GM19035 (cell line): ENCODE results near the gene PPP1R1A.

Experiments
- ATAC-seq: cut with Tn5 transposase; IDR thresholded peaks from one replicate; pipeline ENCODE4 v1.9.1; 2021; ENCODE audit not compliant: unreplicated experiment

The PPP1R1A gene

DNA sequence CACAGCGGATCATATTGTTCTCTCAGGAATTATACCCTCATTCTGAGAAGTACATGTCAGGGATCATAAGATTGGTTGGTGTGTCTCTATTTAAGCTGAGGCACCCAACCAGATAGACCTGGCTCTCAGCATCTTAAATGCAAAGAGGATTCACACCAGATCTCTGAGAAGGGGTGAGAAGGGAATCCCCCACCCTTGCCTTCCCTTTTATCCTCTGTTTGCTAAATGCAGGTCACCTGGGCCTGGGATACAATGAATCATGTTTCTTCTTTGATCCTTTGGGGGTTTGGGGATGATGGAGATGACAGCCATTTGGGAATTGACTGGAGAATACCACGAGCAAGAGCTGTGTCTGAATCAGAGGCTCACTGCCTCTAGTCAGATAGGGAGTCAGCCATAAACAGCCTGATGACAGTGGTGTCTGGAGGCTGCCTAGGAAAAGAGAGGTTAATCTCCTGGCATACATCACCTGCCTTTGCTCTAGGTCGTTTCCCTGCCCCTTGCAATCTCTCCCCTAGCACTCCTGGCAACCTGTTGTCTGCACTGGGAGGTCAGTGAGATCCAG lies 50.2 kb downstream of the PPP1R1A start:
- ATAC-seq, result no peak

DNA sequence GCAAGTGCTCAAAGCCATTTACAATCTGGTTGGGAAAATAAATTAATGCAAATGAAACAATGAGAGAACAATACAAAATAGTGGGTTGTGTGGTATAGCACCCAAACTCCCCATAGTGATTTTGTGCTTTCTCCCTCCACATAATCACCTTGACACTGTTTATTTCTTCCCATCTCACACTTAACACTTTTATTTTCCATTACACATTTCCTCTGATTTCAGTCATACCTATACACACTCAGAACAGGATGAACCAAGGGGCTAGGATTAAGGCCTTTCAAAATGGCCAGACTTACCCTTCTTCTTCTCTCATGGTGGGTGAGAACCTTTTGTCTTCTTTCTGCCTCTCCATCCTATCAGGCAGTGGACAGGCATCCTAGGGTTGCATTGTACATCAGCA lies 53.0 kb downstream of the PPP1R1A start:
- no peak for ATAC-seq

DNA sequence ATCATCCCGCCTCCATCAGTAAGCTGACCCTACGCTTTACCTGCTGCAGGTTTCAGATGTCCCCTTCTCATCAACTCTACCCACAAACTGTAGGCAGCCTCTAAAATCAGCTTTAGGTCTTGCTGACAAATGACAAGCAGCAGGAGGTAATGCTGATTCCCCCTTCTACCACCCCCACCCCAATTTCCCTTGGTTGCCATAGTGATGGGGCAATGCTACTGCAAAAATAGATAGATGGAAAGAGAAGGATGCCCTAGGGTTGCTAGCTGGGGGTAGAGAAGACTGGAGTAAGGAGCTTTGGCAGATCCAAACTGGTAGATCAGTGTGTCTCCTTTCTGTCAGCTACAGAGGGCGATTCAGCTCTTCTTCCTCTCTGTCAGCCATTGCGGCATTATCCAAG lies 58.9 kb downstream of the PPP1R1A start:
- no peak for ATAC-seq
